ENCODE data around the gene DNHD1. TPM values are rescaled to one million over a fixed set of nuclear protein-coding genes. Genes with fewer than 3 reads are reported as not detected.

DNHD1 gene
- total and polyA plus RNA-seq, 2 of the 8 experiments (the other 6 are each of a cell fraction or from before 2014, with no cell fraction given), result 5.0 to 6.8 TPM

DNA sequence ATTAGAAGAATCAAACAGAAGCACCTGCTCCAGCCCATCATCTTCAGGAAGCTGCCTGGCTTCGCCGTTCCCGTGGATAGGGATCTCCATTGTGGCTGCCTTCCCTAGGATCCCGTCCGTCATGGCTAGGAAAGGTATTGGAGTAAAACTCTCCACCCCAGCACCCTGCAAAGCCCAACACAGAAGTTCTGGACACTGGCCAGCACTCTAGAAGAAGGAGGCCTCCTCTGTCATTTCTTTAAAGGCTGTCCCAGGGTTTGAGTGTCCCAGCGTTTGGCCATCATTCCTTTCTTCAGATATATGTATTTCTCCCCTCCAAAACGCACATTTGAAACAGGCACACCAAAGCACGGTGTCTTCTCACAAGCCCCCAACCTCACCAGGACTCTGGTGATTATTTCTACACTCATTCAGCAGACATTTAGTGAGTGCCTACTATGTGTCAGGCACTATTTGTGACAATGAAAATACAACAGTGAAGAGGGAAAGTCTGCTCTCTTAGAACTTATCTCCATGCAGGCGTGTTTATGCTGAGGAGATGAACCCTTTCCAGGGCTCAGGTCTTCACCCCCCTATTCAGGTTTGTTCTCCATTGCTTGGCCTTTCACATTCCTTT, 16.7 kb upstream of the DNHD1 start (continued):
- TF ChIP-seq EP300 (IDR thresholded peaks at IDR 0.05; ENCODE audit: borderline replicate concordance in 1 of 2, low read depth in 2 of 2, low read length in 2 of 2), result no peak
- no peak for TF ChIP-seq PHF8 (conservative IDR thresholded peaks at IDR 0.05; ENCODE audit: low read depth, low read length)

Data from H1 (cell line).